Activated CD8-positive, alpha-beta memory T cell treated with anti-CD3 and anti-CD28 coated beads for 4 hours (primary cell): ENCODE measurements around the gene TMEM260.
"Not testable (repeated sequence)": the region's sequence is repeated elsewhere in the genome, so short reads cannot be mapped to it uniquely, and the experiment has no call there.

Experiments used
- DNase-seq, 2 donors: peaks; one replicate each; pipeline ENCODE4 v3.0.0-alpha.2; 2020; ENCODE audit warnings: low read depth in 2 of 2

Gene TMEM260

GRCh38 chr14:56598519-56598918 is 18.9 kb downstream of the TMEM260 start:
- no peak for DNase-seq

DNA sequence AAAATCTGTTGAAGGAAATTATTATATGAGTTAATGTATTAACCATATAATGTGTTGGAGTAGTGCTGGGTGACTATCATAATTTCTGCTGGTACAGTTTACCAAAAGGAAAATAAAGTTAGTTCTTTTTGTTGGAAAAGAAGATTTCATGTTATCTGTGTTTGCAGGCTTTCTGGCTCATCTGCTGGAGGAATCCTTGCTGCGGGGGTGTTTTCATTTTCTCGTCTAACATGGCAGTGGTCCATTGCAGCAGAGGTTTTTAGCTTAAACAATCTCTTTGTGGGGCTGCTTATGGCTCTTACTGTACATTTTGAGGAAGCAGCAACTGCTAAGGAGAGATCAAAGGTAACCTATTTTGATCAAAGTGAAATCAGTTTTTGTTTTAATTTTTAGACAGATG is 24.1 kb downstream of the TMEM260 start:
- no peak for DNase-seq

DNA sequence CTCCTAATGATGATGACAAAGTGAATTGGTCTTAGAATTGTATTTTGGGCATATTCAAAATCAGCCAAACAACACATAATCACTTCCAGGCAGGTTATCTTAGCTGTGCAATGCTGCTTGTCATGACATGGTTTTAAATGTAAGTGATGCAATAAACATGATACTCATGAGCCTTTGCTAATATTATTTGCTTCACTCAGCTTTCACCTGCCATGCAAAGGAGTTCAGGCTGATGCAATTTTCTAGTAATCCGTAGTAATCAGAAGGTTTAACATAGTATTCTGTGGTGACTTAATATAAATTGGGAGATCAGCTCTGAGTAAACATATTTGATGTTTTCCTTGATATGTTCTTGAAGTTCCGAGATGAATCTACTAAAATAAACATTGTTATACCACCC is 29.1 kb downstream of the TMEM260 start:
- DNase-seq, result no peak

GRCh38 chr14:56611663-56612062 is 32.1 kb downstream of the TMEM260 start:
- not testable (repeated sequence) for DNase-seq

DNA sequence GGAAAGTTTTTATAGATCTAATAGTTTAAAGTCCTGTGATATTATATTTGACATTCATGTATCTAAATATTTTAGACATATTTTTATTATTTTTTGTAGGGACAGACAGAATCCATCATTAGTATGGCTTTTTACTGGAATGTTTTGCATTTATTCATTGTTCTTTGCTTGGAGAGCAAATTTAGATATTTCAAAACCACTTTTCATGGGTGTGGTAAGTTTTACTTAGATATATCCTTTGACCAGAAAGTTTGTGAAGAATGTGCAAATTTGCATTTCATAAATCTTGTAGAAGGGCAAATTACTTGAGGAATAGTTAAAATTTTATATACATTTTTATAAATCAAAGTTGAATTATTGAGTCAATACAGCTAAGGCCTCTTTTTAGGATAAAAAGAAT is 37.5 kb downstream of the TMEM260 start:
- DNase-seq, result no peak

- DNase-seq, result no peak
Observed at GRCh38 chr14:56630707-56631106, 51.1 kb downstream of the TMEM260 start.

DNA sequence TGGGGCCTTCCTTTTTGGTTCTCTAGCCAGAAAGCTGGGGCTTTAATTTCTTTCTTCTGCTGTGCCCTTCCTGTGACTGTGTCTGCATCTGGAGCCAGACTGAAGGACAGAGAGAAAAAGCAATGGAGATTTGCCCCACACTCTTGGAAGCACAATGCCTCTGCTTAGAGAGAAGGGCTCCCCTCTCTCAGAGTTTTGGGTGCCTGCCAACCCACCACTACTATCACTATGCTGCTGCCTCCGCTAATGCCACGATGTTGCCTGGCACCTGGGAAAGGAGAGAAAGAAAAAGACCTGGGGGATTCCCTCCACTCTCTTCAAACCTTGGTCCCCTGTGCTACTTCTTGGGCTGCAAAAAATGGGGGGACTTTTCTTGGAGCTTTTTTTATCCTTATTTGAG is 52.6 kb downstream of the TMEM260 start:
- DNase-seq, result no peak

DNA sequence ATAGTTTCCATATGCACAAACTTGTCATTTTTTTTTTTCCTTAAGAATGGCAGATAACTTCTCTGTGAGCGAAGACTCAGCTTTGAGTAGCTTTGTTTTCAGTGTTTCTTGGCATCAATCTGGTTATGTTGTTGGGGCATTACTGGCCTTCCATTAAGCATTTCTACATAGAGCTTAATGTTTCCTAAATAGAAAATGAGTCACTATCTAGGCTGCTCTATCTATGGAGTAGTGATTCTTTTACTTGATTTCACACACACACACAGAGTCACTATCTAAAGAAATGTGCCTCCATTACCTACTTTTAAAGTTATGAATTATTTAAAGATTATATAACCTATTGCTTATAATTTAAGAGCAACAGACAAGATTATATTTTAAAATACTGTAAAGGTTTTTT is 53.9 kb downstream of the TMEM260 start:
- no peak for DNase-seq

GRCh38 chr14:56635041-56635440 is 55.4 kb downstream of the TMEM260 start:
- no peak for DNase-seq

DNA sequence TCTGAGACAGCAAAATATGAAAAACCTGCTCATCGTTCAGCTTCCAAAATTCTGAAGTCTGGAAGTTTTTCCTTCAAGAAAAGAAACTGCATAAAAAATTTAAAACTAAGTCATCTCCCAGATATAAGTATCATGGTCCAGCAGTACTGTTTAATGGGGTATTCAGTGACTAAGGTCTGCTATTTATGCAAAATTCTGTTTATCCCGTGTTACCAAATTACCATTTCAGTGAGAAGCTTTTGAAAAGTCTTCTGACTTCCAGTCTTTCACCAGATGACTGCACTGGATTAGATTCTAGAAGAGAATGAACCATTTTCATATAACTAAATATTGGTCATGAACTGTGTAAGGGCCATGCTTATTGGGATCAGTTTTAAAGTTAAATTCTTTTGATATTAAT is 67.9 kb downstream of the TMEM260 start:
- no peak for DNase-seq

DNA sequence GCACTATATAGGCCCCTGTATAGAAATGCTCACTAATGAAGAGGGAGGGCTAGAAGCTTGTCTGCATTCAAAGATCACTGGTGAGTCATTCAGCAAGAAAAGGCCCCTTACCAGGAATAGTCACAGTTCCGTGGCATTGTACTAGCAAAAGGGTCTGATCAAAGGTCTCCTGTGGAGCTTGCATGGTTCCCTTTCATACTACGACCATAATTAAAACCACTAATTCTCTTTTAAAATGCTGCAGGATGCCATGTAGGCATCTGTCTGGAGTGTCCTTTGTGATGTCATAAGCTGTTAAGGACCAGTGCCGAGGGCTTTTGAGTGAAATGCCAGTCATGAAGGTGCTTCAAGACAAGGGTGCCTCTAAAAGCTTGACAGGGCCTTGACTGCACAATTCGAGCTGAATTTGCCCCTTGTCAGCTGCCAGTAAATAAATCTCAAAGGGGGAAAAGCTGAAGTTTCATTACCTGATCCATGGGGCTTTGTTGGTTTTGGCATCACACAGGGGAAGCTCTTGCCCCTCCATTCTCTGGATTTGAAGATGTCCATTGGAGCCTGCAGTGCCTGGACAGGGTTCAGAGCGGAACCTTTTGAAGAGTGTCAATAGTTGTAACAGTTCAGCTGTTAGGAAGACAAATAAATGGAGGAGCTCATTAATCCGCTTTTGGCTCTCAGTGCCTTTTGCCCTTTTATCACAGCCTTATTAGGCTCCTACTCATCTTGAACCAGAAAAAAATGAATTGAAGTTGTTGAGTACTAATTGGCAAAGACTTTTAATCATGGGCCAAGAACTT is 69.1 kb downstream of the TMEM260 start:
- DNase-seq, result no peak

DNA sequence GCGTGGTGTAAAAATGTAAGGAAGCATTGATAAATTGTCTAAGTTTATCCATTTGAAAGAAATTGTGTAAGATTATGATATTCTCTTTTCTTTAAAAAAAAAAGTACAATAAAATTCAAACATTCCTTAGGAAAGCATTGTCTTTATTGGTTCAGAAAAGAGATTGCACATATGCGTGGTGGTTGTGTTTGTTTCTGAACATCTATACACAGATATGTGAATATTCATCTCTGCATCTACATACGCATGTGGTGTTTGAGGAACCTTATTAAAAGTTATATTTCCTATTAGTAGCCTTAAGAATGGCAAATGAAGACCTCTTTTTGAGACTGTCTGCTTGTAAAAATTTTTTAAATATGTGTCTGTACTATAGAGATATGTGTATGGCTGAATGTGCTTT is 69.8 kb downstream of the TMEM260 start:
- DNase-seq, result no peak

- DNase-seq, result no peak
Observed at GRCh38 chr14:56650048-56650447, 70.5 kb downstream of the TMEM260 start.

- DNase-seq, result no peak
Observed at GRCh38 chr14:56650979-56651378, 71.4 kb downstream of the TMEM260 start.

DNA sequence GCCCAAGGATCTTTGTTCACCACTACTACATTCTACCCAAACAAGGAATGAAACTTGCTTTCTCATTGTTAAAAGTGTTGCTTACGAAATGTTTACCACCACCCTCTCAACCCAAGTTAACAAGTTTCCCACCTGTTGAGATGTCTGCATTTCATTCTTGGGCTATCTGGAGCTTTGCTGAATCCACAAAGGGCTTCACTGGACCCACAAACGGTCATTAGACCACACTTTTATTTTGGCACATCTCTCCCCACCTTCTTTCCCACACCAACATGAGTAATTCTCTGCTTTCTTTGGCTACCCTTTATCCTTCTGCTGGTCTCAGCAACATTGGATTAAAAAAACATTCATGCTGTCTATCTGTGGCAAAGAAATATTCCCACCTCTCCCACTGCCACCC is 78.0 kb downstream of the TMEM260 start:
- no peak for DNase-seq

DNA sequence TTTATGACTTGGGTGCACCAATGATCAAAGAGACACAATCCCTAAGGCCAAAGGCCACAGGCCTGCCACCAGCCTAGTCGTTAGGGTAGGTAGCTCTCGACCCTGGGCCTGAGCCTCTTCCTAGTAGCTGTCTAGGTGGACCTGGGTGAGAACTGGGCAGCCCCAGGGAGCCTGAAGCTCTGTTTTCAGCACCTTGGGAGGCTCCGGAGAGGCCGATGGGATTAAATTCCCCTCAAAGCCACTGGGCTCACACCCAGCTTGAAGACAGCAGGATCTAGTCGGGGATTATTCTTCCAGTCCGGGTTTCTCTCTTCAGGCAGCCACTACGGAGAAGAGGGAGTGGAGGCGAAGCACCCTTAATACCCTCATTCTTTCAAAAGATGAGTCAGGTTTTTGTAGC is 79.8 kb downstream of the TMEM260 start:
- no peak for DNase-seq

- no peak for DNase-seq
Observed at GRCh38 chr14:56659964-56660551, 80.5 kb downstream of the TMEM260 start.

DNA sequence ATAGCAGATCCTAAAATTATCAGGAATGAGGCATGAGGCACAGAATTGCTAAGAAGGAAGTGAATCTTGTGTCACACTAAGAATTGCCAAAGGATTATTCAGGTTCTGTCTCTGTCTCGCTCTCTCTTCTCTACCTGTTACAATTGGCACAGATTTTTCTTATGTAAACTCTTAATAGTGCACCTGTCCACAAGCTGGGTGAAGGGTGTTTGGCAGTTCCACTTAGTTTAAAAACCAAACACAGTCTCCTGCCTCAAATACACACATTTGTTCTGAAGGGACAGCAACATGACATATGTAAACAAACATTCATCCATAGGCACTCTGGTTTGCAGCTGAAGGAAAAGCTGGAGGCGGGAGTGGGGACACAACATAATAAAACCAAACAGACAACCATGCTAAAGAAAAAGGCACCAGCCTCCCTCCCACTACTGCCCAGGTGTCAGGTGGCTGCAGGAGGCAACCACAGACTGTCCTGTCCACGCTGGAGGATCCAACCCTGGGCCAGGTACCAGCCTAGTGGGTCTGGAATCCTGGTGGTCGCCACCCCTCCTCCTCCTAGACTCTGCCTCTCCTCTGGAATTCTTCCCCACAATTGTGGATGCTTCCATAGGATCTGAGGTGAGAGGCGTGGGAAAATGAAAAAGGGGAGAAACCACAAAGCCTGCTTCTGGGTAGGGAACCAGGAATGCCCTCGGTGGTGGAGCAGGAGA is 81.2 kb downstream of the TMEM260 start:
- DNase-seq, result no peak

- DNase-seq, result no peak
Observed at GRCh38 chr14:56661478-56661877, 81.9 kb downstream of the TMEM260 start.

DNA sequence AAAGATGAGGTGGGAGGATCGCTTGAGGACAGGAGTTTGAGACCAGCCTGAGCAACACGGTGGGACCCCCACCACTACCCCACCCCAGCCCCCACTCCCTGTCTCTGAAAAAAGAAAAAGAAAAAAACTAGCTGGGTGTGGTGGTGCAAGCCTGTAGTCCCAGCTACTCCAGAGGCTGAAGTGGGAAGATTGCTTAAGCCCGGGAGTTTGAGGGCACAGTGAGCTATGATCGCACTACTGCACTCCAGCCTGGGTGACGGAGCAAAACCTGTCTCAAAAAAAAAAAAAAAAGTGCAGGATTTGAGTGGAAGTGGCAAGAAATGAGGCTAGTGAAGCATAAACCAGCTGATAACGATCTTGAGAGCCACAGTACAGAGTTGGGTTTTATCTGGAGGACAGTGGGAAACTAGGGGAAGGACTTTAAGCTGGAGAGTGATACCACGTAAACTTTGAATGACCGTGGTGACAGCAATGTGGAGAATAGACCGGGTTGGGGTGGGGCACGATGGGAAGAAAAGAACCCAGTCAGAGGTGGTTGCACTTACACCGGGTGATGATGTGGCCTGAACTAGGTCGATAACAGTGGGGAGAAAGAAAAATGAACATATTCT is 85.3 kb downstream of the TMEM260 start:
- no peak for DNase-seq

DNA sequence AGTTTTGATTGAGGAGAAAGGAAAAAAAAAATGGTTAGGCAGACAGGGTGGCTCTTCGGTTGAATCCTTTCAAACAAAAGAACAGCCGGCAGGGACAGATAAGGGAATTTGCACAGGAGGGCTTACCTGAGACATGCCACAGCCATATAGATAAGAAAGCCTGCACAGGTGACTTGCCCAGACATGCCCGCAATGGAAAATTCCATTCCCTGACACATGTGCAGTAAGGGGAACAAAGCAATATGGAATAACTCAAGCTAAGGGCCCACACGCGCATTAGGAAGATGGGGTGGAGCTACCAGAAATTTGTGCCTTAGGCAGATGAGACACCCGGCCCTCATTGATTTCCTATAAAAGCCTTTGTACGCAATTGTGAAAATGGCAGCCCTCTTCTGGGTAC is 86.7 kb downstream of the TMEM260 start:
- DNase-seq, result no peak

DNA sequence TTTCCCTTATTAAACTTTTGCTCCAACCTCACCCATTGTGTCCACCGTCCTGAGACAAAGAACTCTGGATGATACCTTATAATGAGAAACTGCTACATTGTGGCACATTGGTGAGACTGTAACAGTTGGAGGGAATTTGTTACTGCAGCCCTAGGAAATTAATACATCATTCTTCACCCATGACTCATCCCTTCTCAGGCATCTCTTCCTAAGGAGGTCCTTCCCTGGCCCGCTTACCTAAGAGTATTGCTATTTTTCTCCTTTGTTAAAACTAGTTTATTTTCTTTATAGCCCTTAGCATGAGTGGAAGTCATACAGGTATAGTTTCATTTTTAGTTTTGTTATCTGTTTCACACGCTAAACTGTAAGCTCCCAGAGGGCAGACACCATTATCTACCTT is 87.1 kb downstream of the TMEM260 start:
- DNase-seq, result no peak

DNA sequence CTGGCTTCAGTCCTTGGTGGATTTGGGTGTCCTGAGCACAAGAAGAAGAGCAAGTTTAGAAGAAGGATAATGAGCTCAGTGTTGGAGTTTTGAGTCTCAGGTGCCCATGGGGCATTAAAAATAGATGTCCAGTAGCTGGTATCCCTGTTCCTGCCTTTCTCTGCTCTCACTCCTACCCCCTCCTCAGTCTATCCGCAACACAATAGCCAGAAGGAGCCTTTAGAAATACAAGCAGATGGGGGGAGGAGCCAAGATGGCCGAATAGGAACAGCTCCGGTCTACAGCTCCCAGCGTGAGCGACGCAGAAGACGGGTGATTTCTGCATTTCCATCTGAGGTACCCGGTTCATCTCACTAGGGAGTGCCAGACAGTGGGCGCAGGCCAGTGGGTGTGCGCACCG is 87.7 kb downstream of the TMEM260 start:
- DNase-seq, result not testable (repeated sequence)
